Body of pancreas (tissue), 4 donors: ENCODE measurements around the gene ODAD3.

Experiments used
- CTCF ChIP-seq, 7 experiments: fragments of 450-650 bp in 4 of 7; fragments of 200-600 bp in 3 of 7; sonication (generic) in 3 of 7; IDR thresholded peaks; one replicate each; pipeline ENCODE4 v1.5.1; 2016 to 2019; ENCODE audit warnings: antibody characterized with exemption in 7 of 7
- POLR2A ChIP-seq, 3 donors: fragments of 450-650 bp; IDR thresholded peaks; one replicate each; pipeline ENCODE4 v1.6.1; 2016; ENCODE audit warnings: antibody characterized with exemption in 3 of 3, mild to moderate bottlenecking in 2 of 3

- no peak for TF ChIP-seq CTCF (IDR thresholded peaks at IDR 0.05)
- TF ChIP-seq POLR2A (IDR thresholded peaks at IDR 0.05) = no peak
These were observed 16.5 kb upstream of the ODAD3 start for GRCh38 chr19:11451327-11451870.
